ENCODE results near the gene NCK1. TPM values are rescaled to one million over a fixed set of nuclear protein-coding genes. Genes with fewer than 3 reads are reported as not detected.

The NCK1 gene
- total and polyA plus RNA-seq, 2 experiments from 2014 or later, result 28.4 to 28.7 TPM

- Histone ChIP-seq H3K27me3 (ENCODE audit: insufficient read depth) (no peaks in the 10 kb centered on the region), H3K79me2 (replicated peaks; ENCODE audit: insufficient read depth) (no peaks in the 10 kb centered on the region), H3F3A (replicated peaks; ENCODE audit: low read depth) (no peaks in the 10 kb centered on the region), H3K4me2 (no peak overlapping the region), H2AFZ (no peak overlapping the region), H3K4me1 (ENCODE audit: insufficient read depth) (0 out of 2 replicates have a peak, but pooled peaks cover 6% of the 10 kb centered on the region), H3K9me2 (ENCODE audit: insufficient read depth) (no peaks in the 10 kb centered on the region), H3K36me3 (ENCODE audit: insufficient read depth) (no peaks in the 10 kb centered on the region), H3K27ac (ENCODE audit: low read depth) (no peak overlapping the region), H3K4me3 (no peak overlapping the region), H4K20me1 (replicated peaks; ENCODE audit: insufficient read depth) (no peaks in the 10 kb centered on the region)
- H3K27ac Mint-ChIP-seq, result no peak overlapping the region
- peaks cover 2% of the 10 kb centered on the region; the same call in 1 of the 3 replicates for H3K9me3 Mint-ChIP-seq
- DNase-seq (ENCODE audit: low spot score) (no peak), ATAC-seq (no peak)
- peaks cover 22% of the 10 kb centered on the region for H3K4me1 Mint-ChIP-seq
- TF ChIP-seq STAT1 (IDR thresholded peaks at IDR 0.05; ENCODE audit: unreplicated experiment), result no peak
- TF ChIP-seq ZNF331 (CRISPR knock-in tag; IDR thresholded peaks at IDR 0.05; ENCODE audit: low read depth), result no peak
- TF ChIP-seq EZH2phosphoT487 (IDR thresholded peaks at IDR 0.05; ENCODE audit: unreplicated experiment), result no peak
- no peak for TF ChIP-seq EZH2 (IDR thresholded peaks at IDR 0.05; ENCODE audit: low read depth, unreplicated experiment)
- TF ChIP-seq POLR2AphosphoS5 (IDR thresholded peaks at IDR 0.05; ENCODE audit: low read depth), result no peak
- TF ChIP-seq, protein P1, sequence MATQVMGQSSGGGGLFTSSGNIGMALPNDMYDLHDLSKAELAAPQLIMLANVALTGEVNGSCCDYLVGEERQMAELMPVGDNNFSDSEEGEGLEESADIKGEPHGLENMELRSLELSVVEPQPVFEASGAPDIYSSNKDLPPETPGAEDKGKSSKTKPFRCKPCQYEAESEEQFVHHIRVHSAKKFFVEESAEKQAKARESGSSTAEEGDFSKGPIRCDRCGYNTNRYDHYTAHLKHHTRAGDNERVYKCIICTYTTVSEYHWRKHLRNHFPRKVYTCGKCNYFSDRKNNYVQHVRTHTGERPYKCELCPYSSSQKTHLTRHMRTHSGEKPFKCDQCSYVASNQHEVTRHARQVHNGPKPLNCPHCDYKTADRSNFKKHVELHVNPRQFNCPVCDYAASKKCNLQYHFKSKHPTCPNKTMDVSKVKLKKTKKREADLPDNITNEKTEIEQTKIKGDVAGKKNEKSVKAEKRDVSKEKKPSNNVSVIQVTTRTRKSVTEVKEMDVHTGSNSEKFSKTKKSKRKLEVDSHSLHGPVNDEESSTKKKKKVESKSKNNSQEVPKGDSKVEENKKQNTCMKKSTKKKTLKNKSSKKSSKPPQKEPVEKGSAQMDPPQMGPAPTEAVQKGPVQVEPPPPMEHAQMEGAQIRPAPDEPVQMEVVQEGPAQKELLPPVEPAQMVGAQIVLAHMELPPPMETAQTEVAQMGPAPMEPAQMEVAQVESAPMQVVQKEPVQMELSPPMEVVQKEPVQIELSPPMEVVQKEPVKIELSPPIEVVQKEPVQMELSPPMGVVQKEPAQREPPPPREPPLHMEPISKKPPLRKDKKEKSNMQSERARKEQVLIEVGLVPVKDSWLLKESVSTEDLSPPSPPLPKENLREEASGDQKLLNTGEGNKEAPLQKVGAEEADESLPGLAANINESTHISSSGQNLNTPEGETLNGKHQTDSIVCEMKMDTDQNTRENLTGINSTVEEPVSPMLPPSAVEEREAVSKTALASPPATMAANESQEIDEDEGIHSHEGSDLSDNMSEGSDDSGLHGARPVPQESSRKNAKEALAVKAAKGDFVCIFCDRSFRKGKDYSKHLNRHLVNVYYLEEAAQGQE (IDR thresholded peaks at IDR 0.05; ENCODE audit: unreplicated experiment), result no peak
- no peak for TF ChIP-seq NANOG (IDR thresholded peaks at IDR 0.05; ENCODE audit: borderline replicate concordance)
- TF ChIP-seq JUNB (IDR thresholded peaks at IDR 0.05; ENCODE audit: unreplicated experiment), result no peak
- TF ChIP-seq ZNF462 (CRISPR knock-in tag; IDR thresholded peaks at IDR 0.05), result no peak
- no peak for TF ChIP-seq CREB1 (CRISPR knock-in tag; IDR thresholded peaks at IDR 0.05; ENCODE audit: low read depth)
- no peak for TF ChIP-seq CTCF (conservative IDR thresholded peaks at IDR 0.05; ENCODE audit: low read depth in 2 of 2)
- no peak for TF ChIP-seq ZNF114 (CRISPR knock-in tag; IDR thresholded peaks at IDR 0.05)
- H3K36me3 Mint-ChIP-seq (ENCODE audit: low read depth), result peaks cover 3% of the 10 kb centered on the region; the same call in 1 of the 3 replicates
- H3K4me3 Mint-ChIP-seq, result no peak overlapping the region
- peaks cover 6% of the 10 kb centered on the region for H3K27me3 Mint-ChIP-seq (ENCODE audit: insufficient read depth, low read depth, poor library complexity)
Measured at GRCh38 chr3:136960838-136961836, 99.1 kb downstream of the NCK1 start.
